CD4-positive, alpha-beta T cell treated with Interleukin-12 subunit alpha and Interleukin-12 subunit beta, for 1 hour (primary cell): ENCODE measurements around the gene SP140.
"Not testable (repeated sequence)": the region's sequence is repeated elsewhere in the genome, so short reads cannot be mapped to it uniquely, and the experiment has no call there.

Experiments used
- DNase-seq: peaks from one replicate; pipeline ENCODE4 v3.0.0-alpha.2; 2020

The SP140 gene

DNA sequence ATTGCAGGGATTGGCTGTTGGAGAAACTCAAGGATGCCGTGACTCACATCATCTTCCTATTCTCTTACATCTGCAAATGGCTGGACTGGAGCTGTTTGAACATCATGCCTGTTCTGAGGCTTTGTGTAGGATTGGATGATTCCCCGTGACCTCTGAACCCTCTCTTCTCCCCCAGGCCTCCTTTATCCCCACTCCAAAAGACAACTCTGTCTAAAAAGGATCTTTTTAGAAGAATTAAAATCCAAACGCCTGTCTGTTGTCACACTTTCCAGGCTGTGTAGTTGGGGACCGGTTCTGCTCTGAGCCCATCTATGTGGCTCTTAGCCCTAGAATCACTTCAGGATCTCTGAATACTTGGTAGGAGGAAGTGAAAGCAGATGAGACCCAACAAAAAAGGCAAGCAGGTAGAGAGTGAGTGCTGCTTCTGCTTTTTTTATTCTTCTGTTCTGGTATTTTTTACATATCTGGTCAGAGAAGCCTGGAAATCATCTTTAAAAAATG is 565 bp downstream of the SP140 start:
- DNase-seq, result peak; percentile 39

DNA sequence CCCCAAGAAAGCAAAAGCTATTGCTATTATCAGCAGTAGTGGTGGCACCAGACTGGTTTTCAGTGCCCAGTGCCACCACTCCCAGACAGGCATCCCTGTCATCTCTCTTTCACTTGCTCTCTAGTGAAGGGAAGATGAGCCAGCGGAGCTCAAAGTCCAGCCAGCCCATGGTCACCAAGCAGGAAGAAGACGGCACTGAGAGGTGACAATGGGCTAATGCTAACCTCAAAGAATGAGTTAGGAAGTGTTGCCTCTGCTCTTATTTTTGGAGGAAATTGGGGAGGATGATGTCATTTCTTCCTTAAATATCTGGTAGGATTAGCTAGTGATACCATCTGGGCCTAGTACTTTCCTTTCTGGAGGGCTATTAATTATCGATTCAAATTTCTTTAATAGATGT is 1.7 kb downstream of the SP140 start:
- peak; percentile 23 for DNase-seq

- DNase-seq, result no peak
Observed at GRCh38 chr2:230230087-230230486, 4.6 kb downstream of the SP140 start.

GRCh38 chr2:230230496-230231200 is 5.1 kb downstream of the SP140 start:
- no peak for DNase-seq

DNA sequence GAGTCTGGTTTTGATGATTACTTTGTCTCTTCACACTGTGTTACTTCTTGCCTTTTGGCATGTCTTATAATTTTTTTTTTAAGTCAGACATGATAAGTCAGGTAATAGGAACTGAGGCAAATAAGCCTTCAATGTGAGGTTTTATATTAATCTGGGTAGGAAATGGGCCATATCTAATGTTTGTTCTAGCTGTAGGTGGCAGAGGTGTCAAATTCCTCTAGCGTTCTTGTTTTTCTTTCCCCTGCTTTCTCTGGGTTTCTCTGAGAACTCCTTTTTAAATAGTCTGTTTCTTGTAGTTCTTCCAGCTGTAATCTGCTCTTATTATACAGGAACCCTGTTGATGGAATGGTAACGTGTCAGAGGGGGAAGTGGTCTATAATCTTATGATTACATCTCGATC is 5.7 kb downstream of the SP140 start:
- DNase-seq, result no peak

DNA sequence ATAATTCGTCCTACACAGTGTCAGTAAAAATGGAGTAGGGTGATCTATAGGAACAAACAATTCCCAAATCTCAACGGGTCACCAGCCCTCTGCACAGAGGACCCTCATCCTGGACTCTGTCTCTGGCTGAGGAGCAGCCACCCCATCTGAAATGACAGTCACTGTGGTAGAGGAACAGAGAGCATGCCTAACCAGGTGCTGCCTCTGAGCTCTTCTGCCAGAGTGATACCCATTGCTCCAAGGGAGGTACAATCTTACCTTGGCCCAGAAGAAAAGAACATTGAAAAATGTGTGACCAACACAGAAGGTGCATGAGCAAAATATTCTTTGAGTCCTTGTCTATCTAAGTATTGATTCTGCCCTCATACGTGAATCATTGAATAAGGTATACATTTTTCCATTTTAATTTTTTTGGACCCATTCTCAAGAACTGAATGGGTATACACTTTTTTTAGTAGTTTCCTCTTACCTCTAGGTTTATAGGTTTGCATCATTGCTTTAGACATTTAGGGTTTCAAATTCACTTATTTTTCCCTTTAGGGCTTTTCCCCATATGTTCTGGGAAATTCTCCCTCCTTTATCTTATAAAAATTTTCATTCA is 8.7 kb downstream of the SP140 start:
- DNase-seq, result no peak

GRCh38 chr2:230234845-230235244 is 9.3 kb downstream of the SP140 start:
- DNase-seq, result no peak

GRCh38 chr2:230244211-230244610 is 18.7 kb downstream of the SP140 start:
- no peak for DNase-seq

- no peak for DNase-seq
Observed at GRCh38 chr2:230246206-230246605, 20.7 kb downstream of the SP140 start.

- DNase-seq, result no peak
Observed at GRCh38 chr2:230250231-230250630, 24.7 kb downstream of the SP140 start.

GRCh38 chr2:230254152-230254881 is 28.8 kb downstream of the SP140 start:
- peak; percentile 57 for DNase-seq

- no peak for DNase-seq
Observed at GRCh38 chr2:230256733-230257332, 31.3 kb downstream of the SP140 start.

- no peak for DNase-seq
Observed at GRCh38 chr2:230258483-230258882, 32.9 kb downstream of the SP140 start.

DNA sequence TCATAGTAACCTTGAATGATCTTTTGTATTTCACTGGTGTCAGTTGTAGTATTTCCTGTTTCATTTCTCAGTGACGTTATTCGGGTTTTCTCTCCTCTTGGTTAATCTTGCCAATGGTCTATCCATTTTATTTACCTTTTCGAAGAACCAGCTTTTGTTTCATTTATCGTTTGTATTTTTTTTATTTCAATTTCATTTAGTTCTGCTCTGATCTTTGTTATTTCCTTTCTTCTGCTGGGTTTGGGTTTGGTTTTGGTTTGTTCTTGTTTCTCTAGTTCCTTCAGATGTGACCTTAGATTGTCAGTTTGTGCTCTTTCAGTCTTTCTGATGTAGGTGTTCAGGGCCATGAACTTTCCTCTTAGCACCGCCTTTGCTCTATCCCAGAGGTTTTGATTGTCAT is 36.7 kb downstream of the SP140 start:
- DNase-seq, result peak; percentile 26

GRCh38 chr2:230264945-230265344 is 39.4 kb downstream of the SP140 start:
- DNase-seq, result not testable (repeated sequence)

- DNase-seq, result no peak
Observed at GRCh38 chr2:230266638-230267037, 41.1 kb downstream of the SP140 start.

DNA sequence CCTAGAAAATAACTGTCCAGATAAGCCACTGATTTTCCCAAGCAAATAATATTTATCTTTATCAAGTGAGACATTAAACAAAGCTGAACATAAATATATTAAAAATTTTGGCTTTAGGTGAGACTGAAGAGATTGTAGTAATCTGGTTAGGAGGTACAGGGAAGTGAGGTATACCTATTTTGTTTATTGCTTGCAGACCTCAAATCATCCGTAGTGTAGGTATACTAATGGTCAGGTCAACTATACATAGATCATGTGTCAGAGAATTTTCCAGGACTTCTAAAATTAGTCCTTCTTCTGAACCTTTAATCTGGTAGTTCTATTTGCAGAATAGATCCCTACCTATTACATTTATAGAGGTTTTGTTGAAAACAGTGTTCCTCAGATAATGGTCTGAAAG is 41.5 kb downstream of the SP140 start:
- DNase-seq, result no peak

DNA sequence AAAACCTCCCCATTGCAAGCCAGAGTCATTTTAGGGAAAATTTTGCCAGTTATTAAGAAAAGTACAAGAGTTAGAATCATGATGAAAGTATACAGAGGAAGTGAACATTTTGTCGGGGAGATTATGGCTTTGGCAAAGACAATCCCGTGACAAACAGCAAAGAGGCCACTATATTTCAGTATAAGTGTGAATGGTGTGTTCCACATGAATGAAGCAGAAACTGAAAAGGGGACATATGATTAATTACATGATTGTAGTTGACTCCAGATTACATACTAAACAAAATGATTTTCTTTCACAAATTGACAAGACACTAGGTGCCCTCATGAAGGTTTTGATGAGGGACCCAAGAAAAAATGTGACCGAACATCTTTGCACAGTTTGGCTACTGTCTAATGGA is 42.0 kb downstream of the SP140 start:
- DNase-seq, result no peak

GRCh38 chr2:230268606-230269243 is 43.2 kb downstream of the SP140 start:
- DNase-seq, result no peak

DNA sequence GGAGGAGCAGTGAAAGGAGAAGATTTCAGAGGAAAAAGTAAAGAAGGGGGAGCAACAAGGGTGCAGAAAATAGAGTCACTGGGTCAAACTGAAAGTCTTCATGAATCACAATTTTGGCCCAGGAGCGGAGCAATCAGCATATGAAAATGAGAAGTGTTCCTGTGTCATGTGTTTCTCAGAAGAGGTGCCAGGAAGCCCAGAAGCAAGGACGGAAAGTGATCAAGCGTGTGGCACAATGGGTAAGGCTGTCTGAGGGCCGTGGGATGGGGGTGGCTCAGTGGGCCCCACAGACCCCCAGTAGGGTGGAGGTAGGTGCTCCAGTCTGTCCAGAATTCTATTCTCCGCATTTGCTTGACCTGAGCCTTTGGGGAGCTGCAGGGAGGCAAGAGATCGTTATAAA is 44.2 kb downstream of the SP140 start:
- DNase-seq, result no peak

- no peak for DNase-seq
Observed at GRCh38 chr2:230282936-230283335, 57.4 kb downstream of the SP140 start.

- DNase-seq, result no peak
Observed at GRCh38 chr2:230286048-230286447, 60.5 kb downstream of the SP140 start.

DNA sequence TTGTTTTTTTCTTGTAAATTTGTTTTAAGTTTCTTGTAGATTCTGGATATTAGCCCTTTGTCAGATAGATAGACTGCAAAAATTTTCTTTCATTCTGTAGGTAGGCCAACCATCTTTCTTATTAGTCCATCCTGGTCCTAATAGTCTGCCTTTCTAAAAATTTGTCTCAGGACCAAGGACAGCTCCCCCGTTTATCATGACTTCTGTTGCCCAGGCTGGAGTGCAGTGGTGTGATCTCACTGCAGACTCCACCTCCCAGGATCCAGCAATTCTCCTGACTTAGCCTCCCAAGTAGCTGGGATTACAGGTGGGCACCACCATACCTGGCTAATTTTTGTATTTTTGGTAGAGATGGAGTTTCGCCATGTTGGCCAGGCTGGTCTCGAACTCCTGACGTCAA is 63.8 kb downstream of the SP140 start:
- peak; percentile 18 for DNase-seq
